SU-DHL-6 (cell line): ENCODE data around the gene MT1X.
"Not testable (repeated sequence)": the region's sequence is repeated elsewhere in the genome, so short reads cannot be mapped to it uniquely, and the experiment has no call there.

Source experiments
- H2AFZ ChIP-seq: fragments of 200-600 bp; sonication (generic); 2 replicates; pipeline ENCODE4 v1.6.1; 2014; ENCODE audit warnings: low read depth, mild to moderate bottlenecking, moderate library complexity, mixed read lengths, antibody characterized with exemption, low read length; ENCODE audit not compliant: severe bottlenecking
- H3F3A ChIP-seq: fragments of 200-600 bp; shearing (Covaris generic); 2 replicates; pipeline ENCODE4 v1.6.0; 2016; ENCODE audit warnings: antibody characterized with exemption, mild to moderate bottlenecking; ENCODE audit not compliant: insufficient read depth
- H3K27ac ChIP-seq: fragments of 200-600 bp; sonication (generic); 2 replicates; pipeline ENCODE4 v1.5.1; 2016; ENCODE audit warnings: low read depth, mild to moderate bottlenecking, low read length, moderate library complexity, mixed read lengths
- H3K27me3 ChIP-seq: fragments of 200-600 bp; sonication (generic), shearing (Covaris generic); 2 replicates; pipeline ENCODE4 v1.6.0; 2014; ENCODE audit warnings: mild to moderate bottlenecking, low read length
- H3K36me3 ChIP-seq: fragments of 200-600 bp; sonication (generic); 2 replicates; pipeline ENCODE4 v1.6.1; 2014; ENCODE audit warnings: mild to moderate bottlenecking, low read length, mixed read lengths
- H3K4me2 ChIP-seq: fragments of 300-600, 200-600 bp; shearing (Covaris generic), sonication (generic); 2 replicates; pipeline ENCODE4 v1.6.0; 2014; ENCODE audit warnings: low read length, low read depth, mild to moderate bottlenecking; ENCODE audit not compliant: poor library complexity, severe bottlenecking
- H3K4me3 ChIP-seq: fragments of 200-600 bp; sonication (generic); 2 replicates; pipeline ENCODE4 v1.5.1; 2014; ENCODE audit warnings: antibody characterized with exemption, low read length, mild to moderate bottlenecking, mixed read lengths; ENCODE audit not compliant: insufficient read depth, poor library complexity, severe bottlenecking
- H3K79me2 ChIP-seq: fragments of 200-600 bp; sonication (generic); 2 replicates; pipeline ENCODE4 v1.6.1; 2014; ENCODE audit warnings: mild to moderate bottlenecking, low read length, moderate library complexity; ENCODE audit not compliant: insufficient read depth
- H3K9ac ChIP-seq: fragments of 200-600 bp; sonication (generic); 2 replicates; pipeline ENCODE4 v1.7.0; 2014; ENCODE audit warnings: mild to moderate bottlenecking, low read length
- H3K9me2 ChIP-seq: fragments of 200-600 bp; sonication (generic); replicated peaks from 2 replicates; pipeline ENCODE4 v1.6.1; 2014; ENCODE audit warnings: low read length; ENCODE audit not compliant: insufficient read depth
- H3K9me3 ChIP-seq: fragments of 200-600 bp; sonication (generic); 2 replicates; pipeline ENCODE4 v1.6.1; 2014; ENCODE audit warnings: low read length, mixed read lengths; ENCODE audit not compliant: insufficient read depth
- H4K20me1 ChIP-seq: fragments of 200-600 bp; sonication (generic); 2 replicates; pipeline ENCODE4 v1.6.1; 2014; ENCODE audit warnings: low read depth, mild to moderate bottlenecking, antibody characterized with exemption, low read length, moderate library complexity, mixed read lengths
- CTCF ChIP-seq: fragments of 200-600 bp; sonication (generic); IDR thresholded peaks from one replicate; pipeline ENCODE4 v1.5.1; 2017; ENCODE audit warnings: antibody characterized with exemption, mild to moderate bottlenecking, low read length, moderate library complexity; ENCODE audit not compliant: insufficient read depth, poor library complexity, severe bottlenecking
- EZH2phosphoT487 ChIP-seq: fragments of 200-600 bp; sonication (generic), shearing (Covaris generic); conservative IDR thresholded peaks from 2 replicates; pipeline ENCODE4 v1.6.1; 2018; ENCODE audit warnings: mild to moderate bottlenecking, antibody characterized with exemption, low read length, moderate library complexity, mixed read lengths

Gene MT1X

GRCh38 chr16:56673921-56674320, 8.3 kb upstream of the MT1X start:
- no peak overlapping the region for H3K9ac ChIP-seq
- H3K9me2 ChIP-seq = no peaks in the 10 kb centered on the region
- no peak overlapping the region for H3K4me3 ChIP-seq
- no peaks in the 10 kb centered on the region for H3K27me3 ChIP-seq
- no peak overlapping the region for H3K27ac ChIP-seq
- H4K20me1 ChIP-seq = no peaks in the 10 kb centered on the region
- no peak for TF ChIP-seq EZH2phosphoT487
- TF ChIP-seq CTCF = no peak
- H3K4me2 ChIP-seq = no peak overlapping the region
- no peaks in the 10 kb centered on the region for H3K36me3 ChIP-seq
- no peak overlapping the region for H2AFZ ChIP-seq
- no peaks in the 10 kb centered on the region for H3K9me3 ChIP-seq
- H3F3A ChIP-seq = no peaks in the 10 kb centered on the region
- H3K79me2 ChIP-seq = no peaks in the 10 kb centered on the region

- H3K9ac ChIP-seq, H3K36me3 ChIP-seq, H2AFZ ChIP-seq, H3K79me2 ChIP-seq, H4K20me1 ChIP-seq, H3K27me3 ChIP-seq, H3F3A ChIP-seq, H3K9me2 ChIP-seq, H3K27ac ChIP-seq, H3K9me3 ChIP-seq, H3K4me2 ChIP-seq, H3K4me3 ChIP-seq: not testable (repeated sequence)
Observed at GRCh38 chr16:56674570-56674969, 7.7 kb upstream of the MT1X start.

- TF ChIP-seq EZH2phosphoT487 (no peak), CTCF (no peak)
- Histone ChIP-seq H3K4me3 (no peak overlapping the region), H3K9ac (no peak overlapping the region), H4K20me1 (no peaks in the 10 kb centered on the region), H3K9me3 (no peaks in the 10 kb centered on the region), H3K9me2 (no peaks in the 10 kb centered on the region), H3K4me2 (no peak overlapping the region), H2AFZ (no peak overlapping the region), H3K27ac (no peak overlapping the region), H3F3A (no peaks in the 10 kb centered on the region), H3K79me2 (no peaks in the 10 kb centered on the region), H3K27me3 (no peaks in the 10 kb centered on the region), H3K36me3 (no peaks in the 10 kb centered on the region)
Observed at GRCh38 chr16:56675685-56676210, 6.5 kb upstream of the MT1X start.

GRCh38 chr16:56677474-56677873, 4.8 kb upstream of the MT1X start:
- H3F3A ChIP-seq = no peaks in the 10 kb centered on the region
- no peak overlapping the region for H3K27ac ChIP-seq

More at GRCh38 chr16:56677474-56677873, 4.8 kb upstream of the MT1X start:
- no peaks in the 10 kb centered on the region for H3K9me2 ChIP-seq
- H3K27me3 ChIP-seq = no peaks in the 10 kb centered on the region
- no peaks in the 10 kb centered on the region for H3K9me3 ChIP-seq
- no peaks in the 10 kb centered on the region for H3K79me2 ChIP-seq
- no peak overlapping the region for H3K4me3 ChIP-seq
- TF ChIP-seq EZH2phosphoT487 = no peak
- no peak for TF ChIP-seq CTCF
- H3K4me2 ChIP-seq = no peak overlapping the region
- H4K20me1 ChIP-seq = no peaks in the 10 kb centered on the region
- no peak overlapping the region for H3K9ac ChIP-seq
- H2AFZ ChIP-seq = no peak overlapping the region
- no peaks in the 10 kb centered on the region for H3K36me3 ChIP-seq
